Activated B cell treated with CpG ODN at 0.5 μM for 24 hours (primary cell): ENCODE measurements around the gene FNDC5. TPM values are rescaled to one million over a fixed set of nuclear protein-coding genes. Genes with fewer than 3 reads are reported as not detected.

ENCODE experiments used
- ATAC-seq: fragments of 200-7000 bp; cut with Tn5 transposase; one replicate; pipeline ENCODE4 v1.10.0; 2021; ENCODE audit warnings: low read depth, mild to moderate bottlenecking, moderate library complexity
- CTCF ChIA-PET: fragments of 350-600 bp; sonication (Branson Sonifier 250); formaldehyde crosslinking; loops from one replicate; lab custom pipeline; 2021; ENCODE audit warnings: antibody characterized with exemption; lab: Charles Lee
- POLR2A ChIA-PET: fragments of 350-600 bp; sonication (Branson Sonifier 250); formaldehyde crosslinking; loops from one replicate; lab custom pipeline; 2021; ENCODE audit warnings: antibody characterized with exemption; lab: Charles Lee
- DNase-seq: peaks from one replicate; pipeline ENCODE4 v3.0.0; 2022
- H3K27ac Mint-ChIP-seq: one replicate; pipeline ENCODE4 v1.8.0; 2020; ENCODE audit warnings: mixed read lengths
- H3K27me3 Mint-ChIP-seq: one replicate; pipeline ENCODE4 v1.8.0; 2021; ENCODE audit warnings: mixed read lengths
- H3K36me3 Mint-ChIP-seq: one replicate; pipeline ENCODE4 v1.8.0; 2021; ENCODE audit warnings: low read depth, mixed read lengths
- H3K4me1 Mint-ChIP-seq: one replicate; pipeline ENCODE4 v1.8.0; 2021; ENCODE audit warnings: mixed read lengths
- H3K4me3 Mint-ChIP-seq: one replicate; pipeline ENCODE4 v1.8.0; 2020; ENCODE audit warnings: mild to moderate bottlenecking, mixed read lengths
- H3K9me3 Mint-ChIP-seq: one replicate; pipeline ENCODE4 v1.8.0; 2020; ENCODE audit warnings: mixed read lengths
- intact Hi-C: fragments of 100-400 bp; cut with micrococcal nuclease; formaldehyde crosslinking; loops from one replicate; pipeline ENCODE4 v1.15.1; 2024
- total RNA-seq: library from RNA; stranded (reverse); gene quantifications from 2 replicates; pipeline ENCODE4 v1.2.3, GENCODE V29; 2022
- TF ChIP-seq, protein P1 (sequence below): fragments of 200-600 bp; IDR thresholded peaks from one replicate; pipeline ENCODE4 v1.8.0; 2022; ENCODE audit warnings: antibody characterized with exemption, mild to moderate bottlenecking

Gene FNDC5
- total RNA-seq, 1 donor from 2014 or later, result 0.55 TPM

DNA sequence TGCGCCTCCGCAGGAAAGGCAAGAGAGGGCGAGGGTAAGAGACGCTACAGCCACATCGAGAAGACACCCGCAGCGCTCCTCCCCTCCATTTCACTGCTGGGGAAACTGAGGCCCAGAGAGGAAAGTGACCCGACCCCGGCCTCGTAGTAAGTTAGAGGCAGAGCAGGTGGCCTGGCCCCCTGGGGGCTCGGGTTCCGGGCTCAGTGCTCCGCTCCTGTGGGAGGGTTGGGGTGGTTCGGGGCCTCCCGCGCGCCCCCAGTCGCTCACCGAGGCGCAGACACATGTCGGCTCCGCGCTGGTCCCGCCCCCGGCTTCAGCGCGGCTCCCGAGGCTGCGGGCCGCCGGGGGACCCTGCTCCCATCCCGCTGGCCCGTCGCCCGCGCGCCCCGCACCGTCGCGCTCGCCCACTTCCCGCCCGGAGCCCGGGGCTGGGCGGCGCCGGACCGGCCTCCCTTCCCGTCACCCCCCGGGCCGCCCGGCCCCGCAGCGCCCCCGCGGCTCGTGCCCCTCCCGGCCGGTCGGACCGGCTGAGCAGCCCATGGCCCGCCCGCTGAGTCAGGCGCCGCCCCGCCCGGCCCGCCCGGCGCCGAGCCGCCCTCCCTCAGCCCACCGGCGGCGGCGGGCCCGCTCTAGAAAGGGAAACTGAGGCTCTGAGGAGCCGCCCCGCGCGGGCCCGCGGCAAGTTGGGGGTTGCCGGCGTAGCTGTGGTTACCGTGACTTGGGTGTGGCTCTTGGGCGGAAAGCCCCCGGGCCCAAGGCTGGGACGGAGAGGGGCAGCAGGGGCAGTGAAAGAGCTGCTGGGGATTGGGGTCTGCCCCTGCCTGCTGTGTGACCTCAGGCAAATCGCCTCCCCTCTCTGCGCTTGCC is 30.5 kb upstream of the FNDC5 start, which contains the start of gene TMEM54:
Gene TMEM54 (minus strand): TSS at position 434 of the 867 bp plus-strand sequence. CDS start 151 bp downstream, at position 283.
- Mint-ChIP-seq H3K36me3 (no peaks in the 10 kb centered on the region), H3K27me3 (peaks cover 34% of the 10 kb centered on the region), H3K9me3 (no peaks in the 10 kb centered on the region), H3K4me3 (peak within 1 kb of the TSS; percentile 78), H3K4me1 (peaks cover 8% of the 10 kb centered on the region), H3K27ac (no peak within 1 kb of the TSS)
- intact Hi-C loops, result no loop called here
- POLR2A ChIA-PET, result no interaction called here
- CTCF ChIA-PET, result no interaction called here
- DNase-seq, result no peak
- TF ChIP-seq, protein P1, sequence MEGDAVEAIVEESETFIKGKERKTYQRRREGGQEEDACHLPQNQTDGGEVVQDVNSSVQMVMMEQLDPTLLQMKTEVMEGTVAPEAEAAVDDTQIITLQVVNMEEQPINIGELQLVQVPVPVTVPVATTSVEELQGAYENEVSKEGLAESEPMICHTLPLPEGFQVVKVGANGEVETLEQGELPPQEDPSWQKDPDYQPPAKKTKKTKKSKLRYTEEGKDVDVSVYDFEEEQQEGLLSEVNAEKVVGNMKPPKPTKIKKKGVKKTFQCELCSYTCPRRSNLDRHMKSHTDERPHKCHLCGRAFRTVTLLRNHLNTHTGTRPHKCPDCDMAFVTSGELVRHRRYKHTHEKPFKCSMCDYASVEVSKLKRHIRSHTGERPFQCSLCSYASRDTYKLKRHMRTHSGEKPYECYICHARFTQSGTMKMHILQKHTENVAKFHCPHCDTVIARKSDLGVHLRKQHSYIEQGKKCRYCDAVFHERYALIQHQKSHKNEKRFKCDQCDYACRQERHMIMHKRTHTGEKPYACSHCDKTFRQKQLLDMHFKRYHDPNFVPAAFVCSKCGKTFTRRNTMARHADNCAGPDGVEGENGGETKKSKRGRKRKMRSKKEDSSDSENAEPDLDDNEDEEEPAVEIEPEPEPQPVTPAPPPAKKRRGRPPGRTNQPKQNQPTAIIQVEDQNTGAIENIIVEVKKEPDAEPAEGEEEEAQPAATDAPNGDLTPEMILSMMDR, result no peak
- ATAC-seq, result peak; percentile 70

DNA sequence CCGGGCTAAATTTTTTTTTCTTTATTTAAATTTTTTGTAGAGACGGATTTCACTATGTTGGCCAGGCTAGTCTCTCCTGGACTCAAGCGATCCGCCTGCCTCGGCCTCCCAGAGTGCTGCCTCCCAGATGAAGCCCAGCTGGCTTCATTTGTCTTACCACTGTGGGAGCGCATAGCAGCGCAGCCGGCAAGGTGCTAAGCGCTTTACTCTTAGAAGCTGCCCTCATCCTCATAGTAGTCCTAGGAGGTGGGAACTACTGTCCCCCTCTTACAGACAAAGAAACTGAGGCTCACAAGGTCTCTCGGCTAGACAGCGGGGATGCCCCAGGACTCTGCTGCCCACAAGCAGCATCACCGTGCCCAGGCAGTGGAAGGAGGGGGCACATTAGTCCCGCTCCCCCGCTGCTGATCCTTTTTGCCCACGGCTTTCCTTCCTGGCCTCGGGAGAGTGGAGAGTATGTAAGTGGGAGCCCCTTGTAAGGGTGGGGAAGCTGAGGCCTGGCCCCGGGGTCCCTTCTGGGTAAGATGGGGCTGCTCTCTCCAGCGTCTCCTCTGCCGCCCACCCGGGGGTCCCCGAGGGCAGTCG is 29.8 kb upstream of the FNDC5 start:
- peaks cover 8% of the 10 kb centered on the region for H3K4me1 Mint-ChIP-seq
- ChIA-PET POLR2A (no interaction called here), CTCF (no interaction called here)
- H3K36me3 Mint-ChIP-seq, result no peaks in the 10 kb centered on the region
- intact Hi-C loops, result no loop called here
- ATAC-seq, result no peak
- TF ChIP-seq, protein P1, result no peak
- no peaks in the 10 kb centered on the region for H3K9me3 Mint-ChIP-seq
- DNase-seq, result no peak
- H3K27ac Mint-ChIP-seq, result no peak overlapping the region
- peak overlapping the region; percentile 63 for H3K4me3 Mint-ChIP-seq
- peaks cover 37% of the 10 kb centered on the region for H3K27me3 Mint-ChIP-seq

DNA sequence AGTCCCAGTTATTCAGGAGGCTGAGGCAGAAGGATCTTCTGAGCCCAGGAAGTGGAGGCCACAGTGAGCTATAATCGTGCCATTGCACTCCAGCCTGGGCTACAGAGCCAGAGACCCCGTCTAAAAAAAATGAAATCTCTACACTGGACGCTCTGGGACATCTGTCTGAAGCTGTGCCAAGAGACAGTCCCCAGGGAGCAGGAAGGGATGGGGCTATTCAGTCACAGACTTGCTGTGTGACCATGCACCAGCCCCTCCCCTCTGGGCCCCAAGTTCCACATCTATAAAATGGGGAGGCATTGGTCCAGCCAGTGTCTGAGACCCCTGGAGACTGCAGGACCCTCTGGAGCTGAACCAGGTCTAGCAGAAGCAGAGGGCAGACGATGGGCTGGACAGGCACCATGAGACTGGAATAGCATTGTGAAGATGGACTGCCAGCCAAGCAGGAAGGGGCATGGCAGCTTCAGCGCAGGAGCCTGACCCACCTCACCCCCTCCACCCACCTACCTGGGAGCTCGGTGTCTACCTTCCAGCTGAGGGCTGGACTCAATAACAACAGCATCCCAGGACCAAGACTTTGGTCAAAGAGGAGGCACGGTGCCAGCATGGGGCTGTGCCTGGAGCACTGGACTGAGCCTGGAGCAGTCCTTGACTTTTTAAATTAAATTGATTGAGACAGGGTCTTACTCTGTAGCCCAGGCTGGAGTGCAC is 29.0 kb upstream of the FNDC5 start:
- Mint-ChIP-seq H3K4me3 (no peak overlapping the region), H3K4me1 (peaks cover 8% of the 10 kb centered on the region), H3K27ac (no peak overlapping the region), H3K36me3 (no peaks in the 10 kb centered on the region), H3K9me3 (no peaks in the 10 kb centered on the region), H3K27me3 (peaks cover 39% of the 10 kb centered on the region)
- DNase-seq, result no peak
- CTCF ChIA-PET, result no interaction called here
- intact Hi-C loops, result no loop called here
- ATAC-seq, result no peak
- TF ChIP-seq, protein P1, result no peak
- POLR2A ChIA-PET, result no interaction called here

DNA sequence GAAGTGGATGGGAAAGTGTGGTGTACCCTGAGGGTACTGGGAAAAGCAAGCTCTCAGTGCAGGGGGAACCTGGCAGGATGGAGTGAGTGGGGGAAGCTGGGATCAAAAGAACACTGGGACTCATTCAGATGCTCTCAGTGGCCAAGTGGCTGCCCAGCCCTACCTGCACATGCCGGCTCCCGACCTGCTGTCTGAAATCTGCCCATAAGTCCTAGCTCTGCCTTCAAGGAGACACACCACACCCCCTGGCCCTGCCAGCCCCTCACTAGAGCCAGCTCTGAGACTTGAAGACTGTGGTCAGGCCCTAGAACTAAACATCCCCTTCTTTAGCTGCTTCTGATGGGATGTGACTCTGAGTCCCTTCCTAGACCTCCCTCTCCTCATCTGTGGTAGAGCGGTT is 28.2 kb upstream of the FNDC5 start:
- Mint-ChIP-seq H3K27me3 (peaks cover 39% of the 10 kb centered on the region), H3K4me1 (peaks cover 8% of the 10 kb centered on the region), H3K9me3 (no peaks in the 10 kb centered on the region), H3K36me3 (no peaks in the 10 kb centered on the region), H3K4me3 (no peak overlapping the region), H3K27ac (no peak overlapping the region)
- intact Hi-C loops, result no loop called here
- ATAC-seq (no peak), DNase-seq (no peak)
- TF ChIP-seq, protein P1, result no peak
- CTCF ChIA-PET, result no interaction called here
- POLR2A ChIA-PET, result no interaction called here

DNA sequence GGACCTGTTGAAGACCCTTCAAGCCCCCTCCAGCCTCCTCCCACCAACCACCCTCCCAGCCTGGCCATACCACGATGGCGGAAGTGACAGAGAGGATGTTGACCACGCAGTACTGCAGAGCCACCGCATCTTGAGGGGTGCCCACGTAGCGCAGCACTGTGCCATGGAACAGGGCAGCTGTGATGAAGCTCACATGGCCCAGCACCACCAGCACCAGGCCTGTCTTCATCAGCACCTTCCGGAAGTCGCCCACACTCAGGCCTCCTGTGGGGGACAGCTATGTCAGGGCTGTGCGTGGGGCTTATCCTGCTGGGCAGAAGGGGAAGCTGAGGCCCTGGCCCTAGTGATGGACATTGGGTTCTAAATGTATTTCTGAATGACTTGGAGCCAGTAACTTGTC is 27.3 kb upstream of the FNDC5 start:
- Mint-ChIP-seq H3K9me3 (no peaks in the 10 kb centered on the region), H3K36me3 (no peaks in the 10 kb centered on the region), H3K27me3 (peaks cover 40% of the 10 kb centered on the region), H3K4me1 (peaks cover 14% of the 10 kb centered on the region), H3K27ac (no peak overlapping the region), H3K4me3 (no peak overlapping the region)
- DNase-seq, result no peak
- POLR2A ChIA-PET, result no interaction called here
- CTCF ChIA-PET, result no interaction called here
- intact Hi-C loops, result no loop called here
- TF ChIP-seq, protein P1, result no peak
- ATAC-seq, result no peak
